GM10266 (cell line): ENCODE measurements around the gene MAST4.

Source experiments
- DNase-seq: peaks from one replicate; pipeline ENCODE4 v3.0.0; 2012; ENCODE audit errors: extremely low spot score
- CTCF ChIP-seq: IDR thresholded peaks from 2 replicates; pipeline ENCODE4 v1.5.1; 2012; ENCODE audit warnings: mild to moderate bottlenecking, low read depth; ENCODE audit not compliant: control insufficient read depth, insufficient read depth; ENCODE audit errors: missing control alignments

MAST4 gene

GRCh38 chr5:66849803-66850202, 253.6 kb downstream of the MAST4 start:
- DNase-seq: no peak
- no peak for TF ChIP-seq CTCF

DNA sequence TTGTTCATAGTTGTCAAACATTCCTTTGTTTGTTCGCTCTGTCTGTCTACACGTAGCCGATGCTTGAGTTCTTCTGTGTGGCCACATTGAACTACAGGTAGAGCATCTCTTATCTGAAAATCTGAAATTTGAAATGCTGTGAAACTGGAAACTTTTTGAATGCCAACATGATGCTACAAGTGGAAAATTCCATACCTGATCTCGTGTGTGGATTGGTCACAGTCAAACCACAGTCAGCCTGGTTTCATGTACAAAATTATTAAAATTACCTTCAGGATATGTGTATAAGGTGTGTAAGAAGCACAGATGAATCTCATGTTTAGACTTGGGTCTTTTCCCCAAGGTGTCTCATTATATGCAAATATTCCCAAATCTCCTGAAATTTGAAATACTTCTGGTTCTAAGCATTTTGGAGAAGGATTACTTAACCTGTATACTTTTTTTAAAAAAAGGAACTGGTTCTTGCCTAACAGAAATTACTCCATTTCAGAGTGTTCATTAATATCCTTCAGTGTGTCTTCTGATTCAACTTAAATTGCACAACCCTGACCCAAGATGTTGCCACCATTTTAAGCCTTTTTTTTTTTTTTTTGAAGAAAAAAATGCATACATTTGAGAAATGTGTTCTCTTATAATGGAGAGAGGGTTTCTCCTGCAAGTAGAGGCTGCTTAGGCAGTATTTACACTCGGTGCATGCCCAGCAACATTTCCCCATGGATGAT, 254.3 kb downstream of the MAST4 start:
- TF ChIP-seq CTCF: no peak
- DNase-seq: no peak

DNA sequence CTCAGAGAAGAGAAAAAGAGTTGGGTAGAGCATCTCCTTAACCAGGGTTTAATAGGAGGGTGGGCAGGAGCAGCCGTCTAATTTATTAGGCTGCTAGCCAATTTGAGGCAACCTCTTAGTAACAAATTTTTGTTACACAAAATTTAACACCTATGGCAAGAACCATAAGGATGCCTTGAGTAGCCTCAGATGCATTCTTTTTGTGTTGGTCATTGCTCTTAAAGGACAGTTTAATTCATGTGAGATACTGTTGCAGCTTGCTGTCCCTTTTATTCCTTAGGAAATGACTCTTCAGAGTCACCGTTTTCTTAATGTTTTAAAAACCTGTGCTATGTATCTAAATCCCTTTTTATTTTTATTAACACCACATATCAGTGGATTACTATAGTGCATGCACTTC, 255.1 kb downstream of the MAST4 start:
- no peak for DNase-seq
- TF ChIP-seq CTCF: no peak

GRCh38 chr5:66854416-66854815, 258.2 kb downstream of the MAST4 start:
- TF ChIP-seq CTCF: no peak

DNA sequence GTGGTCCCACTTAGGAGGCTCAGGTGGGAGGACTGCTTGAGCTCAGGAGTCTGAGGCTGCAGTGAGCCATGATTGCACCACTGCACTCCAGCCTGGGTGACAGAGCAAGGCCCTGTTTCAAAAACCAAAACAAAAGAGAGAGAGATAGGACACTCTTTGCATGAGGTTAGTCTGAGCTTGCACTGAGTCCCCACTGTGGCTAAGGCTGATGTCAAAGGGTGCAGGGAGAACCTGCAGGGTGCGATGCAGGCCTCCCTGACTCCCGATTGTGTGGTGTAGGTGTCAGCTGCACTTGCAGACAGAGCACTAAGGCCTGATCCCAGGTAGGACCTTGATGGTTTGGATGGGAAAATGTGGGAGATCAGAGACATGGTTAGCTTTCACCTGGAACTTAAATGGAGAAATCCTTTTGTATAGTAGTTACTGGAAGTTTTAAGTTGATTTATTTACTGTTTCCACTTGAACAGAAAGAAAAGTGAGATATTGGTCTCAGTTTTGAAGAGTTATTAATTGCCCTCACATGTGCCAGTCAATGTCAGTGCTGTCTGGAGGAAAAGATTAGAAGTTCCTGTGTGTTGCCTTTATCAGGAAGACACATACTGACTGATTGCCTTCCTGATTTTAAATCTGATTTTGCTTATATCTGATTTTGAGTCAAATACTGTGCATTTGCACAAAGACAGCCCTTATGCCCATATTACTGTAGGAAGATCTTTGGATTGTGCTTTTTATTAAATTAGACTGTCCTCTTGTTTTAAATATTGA, 260.0 kb downstream of the MAST4 start:
- DNase-seq: no peak
- TF ChIP-seq CTCF: no peak

More at GRCh38 chr5:66854416-66854815, 258.2 kb downstream of the MAST4 start:
- DNase-seq: no peak

DNA sequence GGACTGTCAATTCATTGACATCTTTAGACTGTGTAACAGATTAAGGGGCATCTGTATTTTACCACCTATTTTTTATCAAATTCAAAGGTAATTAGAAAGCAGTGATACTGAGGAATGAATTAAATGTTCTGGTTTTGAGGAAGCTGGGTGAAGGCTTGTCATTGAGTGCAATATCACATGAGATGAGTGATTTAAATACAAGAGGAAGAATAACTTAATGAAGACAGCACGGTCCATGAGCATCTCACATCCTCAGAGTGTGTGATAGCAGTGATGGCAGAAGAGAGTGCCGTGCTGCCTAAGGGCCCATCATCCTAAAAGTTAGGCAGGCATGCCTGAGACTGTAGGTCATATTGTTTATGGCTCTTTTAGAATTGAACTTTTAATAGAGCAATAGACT, 263.3 kb downstream of the MAST4 start:
- no peak for DNase-seq
- TF ChIP-seq CTCF: no peak
